CD4-positive, alpha-beta T cell treated with Interferon alpha-2 for 1 hour (primary cell): ENCODE results near the gene PSMB7.

Experiments used
- DNase-seq, 2 donors: peaks; one replicate each; pipeline ENCODE4 v3.0.0-alpha.2; 2020 to 2022

The PSMB7 gene

GRCh38 chr9:124415102-124415851 is at the start of gene PSMB7:
PSMB7 (minus strand) TSS chr9:124415442; CDS start chr9:124415425, 17 bp downstream.
- peak; percentile 96 to 98 for DNase-seq

- DNase-seq, result no peak
Measured at GRCh38 chr9:124462739-124463138, 47.5 kb upstream of the PSMB7 start.

- DNase-seq, result no peak
Measured at GRCh38 chr9:124458441-124458840, 43.2 kb upstream of the PSMB7 start.

- no peak for DNase-seq
Measured at GRCh38 chr9:124457887-124458431, 42.7 kb upstream of the PSMB7 start.

- no peak for DNase-seq
Measured at GRCh38 chr9:124457079-124457886, 42.0 kb upstream of the PSMB7 start.

- no peak for DNase-seq
Measured at GRCh38 chr9:124456341-124457078, 41.3 kb upstream of the PSMB7 start.

GRCh38 chr9:124455820-124456219 is 40.6 kb upstream of the PSMB7 start:
- DNase-seq, result no peak

- no peak for DNase-seq
Measured at GRCh38 chr9:124454791-124455443, 39.7 kb upstream of the PSMB7 start.

GRCh38 chr9:124454296-124454695 is 39.1 kb upstream of the PSMB7 start:
- DNase-seq, result no peak

GRCh38 chr9:124453586-124454191 is 38.4 kb upstream of the PSMB7 start:
- no peak for DNase-seq

GRCh38 chr9:124452841-124453585 is 37.8 kb upstream of the PSMB7 start:
- DNase-seq, result no peak

- DNase-seq, result no peak
Measured at GRCh38 chr9:124452326-124452725, 37.1 kb upstream of the PSMB7 start.

GRCh38 chr9:124450931-124451661 is 35.9 kb upstream of the PSMB7 start:
- no peak for DNase-seq

- DNase-seq, result peak in 1 of 2 donors; percentile 4
Measured at GRCh38 chr9:124450241-124450924, 35.1 kb upstream of the PSMB7 start, which contains the start of gene ADGRD2. ADGRD2 (plus strand) TSS chr9:124450451; CDS start chr9:124451667, 1,216 bp downstream.

- no peak for DNase-seq
Measured at GRCh38 chr9:124449381-124450151, 34.3 kb upstream of the PSMB7 start.

- DNase-seq, result no peak
Measured at GRCh38 chr9:124448019-124448418, 32.8 kb upstream of the PSMB7 start.

GRCh38 chr9:124447297-124447661 is 32.0 kb upstream of the PSMB7 start:
- DNase-seq, result no peak

- no peak for DNase-seq
Measured at GRCh38 chr9:124444166-124444565, 28.9 kb upstream of the PSMB7 start.

- DNase-seq, result no peak
Measured at GRCh38 chr9:124443625-124444024, 28.4 kb upstream of the PSMB7 start.
